Limb (tissue), 2 donors: ENCODE data around the gene COMMD1.
"Not testable (repeated sequence)": the region's sequence is repeated elsewhere in the genome, so short reads cannot be mapped to it uniquely, and the experiment has no call there.

Source experiments
- DNase-seq, 2 donors: peaks; one replicate each; pipeline ENCODE4 v3.0.0-alpha.2; 2016; ENCODE audit errors: extremely low spot score in 2 of 2

COMMD1 gene

GRCh38 chr2:61962095-61962984 lies 56.9 kb downstream of the COMMD1 start:
- no peak for DNase-seq

DNA sequence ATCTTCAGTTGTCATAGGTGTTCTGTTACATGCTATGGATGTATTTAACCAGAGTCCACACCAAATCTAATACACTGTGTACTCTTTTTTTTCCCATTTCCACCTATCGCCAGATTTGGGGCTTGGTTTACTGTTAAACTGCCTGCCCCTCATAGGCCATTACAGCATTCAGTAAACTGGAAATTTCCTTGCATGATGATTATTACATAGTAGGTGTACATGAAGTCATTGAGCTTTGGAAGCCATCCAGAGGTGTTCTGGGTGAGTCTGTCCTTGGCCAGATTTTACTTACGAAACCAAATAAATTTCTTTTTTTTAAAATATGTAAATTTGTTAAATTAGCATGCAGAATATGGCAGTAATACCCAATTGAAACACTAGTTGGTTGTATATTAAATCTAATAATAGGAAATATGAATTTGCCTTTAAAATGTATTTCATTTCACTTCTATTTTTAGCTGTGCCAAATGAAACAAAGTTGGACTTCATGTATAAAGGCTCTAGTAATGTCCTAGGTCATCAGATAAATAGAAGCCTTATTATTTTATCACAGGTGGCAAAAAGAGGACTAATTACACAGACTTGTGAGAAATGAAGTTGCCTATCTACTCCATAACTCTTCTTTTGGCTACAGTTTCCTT lies 60.7 kb downstream of the COMMD1 start:
- DNase-seq = no peak

GRCh38 chr2:61967262-61967661 lies 61.8 kb downstream of the COMMD1 start:
- no peak for DNase-seq

GRCh38 chr2:61969376-61969775 lies 63.9 kb downstream of the COMMD1 start:
- DNase-seq = no peak

- DNase-seq = no peak
Observed at GRCh38 chr2:61970807-61971556, 65.5 kb downstream of the COMMD1 start.

DNA sequence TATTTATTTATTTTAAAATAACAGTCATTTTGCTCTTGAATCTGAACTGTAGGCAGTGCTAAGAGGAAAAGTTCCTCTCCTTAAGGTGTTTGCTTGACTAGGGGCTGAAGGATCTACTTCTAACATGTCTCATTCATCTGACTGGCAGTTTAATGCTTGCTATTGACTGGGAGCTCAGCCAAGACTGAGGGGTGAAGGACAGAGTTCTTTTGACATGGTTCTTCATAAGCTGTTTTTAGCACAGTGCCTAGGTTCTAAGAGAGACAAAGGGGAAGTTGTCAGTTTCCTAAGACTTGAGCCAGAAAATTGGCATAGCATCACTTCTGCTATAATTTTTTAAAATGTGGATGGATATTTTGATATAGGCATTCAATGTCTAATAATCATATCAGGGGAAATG lies 73.0 kb downstream of the COMMD1 start:
- DNase-seq = peak in 1 of 2 donors; percentile 27

DNA sequence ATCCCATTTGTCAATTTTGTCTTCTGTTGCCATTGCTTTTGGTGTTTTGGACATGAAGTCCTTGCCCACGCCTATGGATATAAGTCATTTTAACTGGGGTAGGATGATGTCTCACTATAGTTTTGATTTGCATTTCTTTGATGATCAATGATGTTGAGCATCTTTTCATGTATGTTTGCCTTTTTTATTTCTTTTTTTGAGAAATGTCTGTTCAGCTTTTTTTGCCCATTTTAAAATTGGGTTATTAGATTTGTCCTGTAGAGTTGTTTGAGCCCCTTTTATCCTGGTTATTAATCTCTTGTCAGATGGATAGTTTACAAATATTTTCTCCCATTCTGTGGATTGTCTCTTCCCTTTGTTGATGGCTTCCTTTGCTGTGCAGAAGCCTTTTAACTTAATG lies 75.3 kb downstream of the COMMD1 start:
- no peak for DNase-seq

DNA sequence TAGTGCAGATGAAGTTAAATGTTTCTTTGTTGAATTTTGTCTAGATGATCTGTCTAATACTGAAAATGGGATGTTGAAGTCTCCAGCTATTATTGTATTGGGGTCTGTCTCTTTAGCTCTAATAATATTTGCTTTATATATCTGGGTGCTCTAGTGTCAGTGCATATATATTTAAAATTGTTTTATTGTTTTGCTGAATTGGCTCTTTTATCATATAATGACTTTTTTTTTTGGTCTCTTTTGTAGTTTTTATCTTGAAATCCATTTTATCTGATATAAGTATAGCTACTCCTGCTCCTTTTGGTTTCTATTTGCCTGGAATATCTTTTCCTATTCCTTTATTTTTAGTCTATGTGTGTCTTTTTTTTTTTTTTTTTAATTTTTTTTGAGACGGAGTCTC lies 79.2 kb downstream of the COMMD1 start:
- DNase-seq = no peak

GRCh38 chr2:61988462-61989366 lies 83.2 kb downstream of the COMMD1 start:
- no peak for DNase-seq

GRCh38 chr2:61993422-61994024 lies 88.0 kb downstream of the COMMD1 start:
- DNase-seq = peak in 1 of 2 donors; percentile 55

GRCh38 chr2:61994531-61994930 lies 89.1 kb downstream of the COMMD1 start:
- DNase-seq = no peak

- no peak for DNase-seq
Observed at GRCh38 chr2:61995065-61995464, 89.6 kb downstream of the COMMD1 start.

- DNase-seq = no peak
Observed at GRCh38 chr2:61995515-61995914, 90.0 kb downstream of the COMMD1 start.

- DNase-seq = no peak
Observed at GRCh38 chr2:61998426-61998825, 93.0 kb downstream of the COMMD1 start.

- DNase-seq = no peak
Observed at GRCh38 chr2:62000538-62000937, 95.1 kb downstream of the COMMD1 start.

DNA sequence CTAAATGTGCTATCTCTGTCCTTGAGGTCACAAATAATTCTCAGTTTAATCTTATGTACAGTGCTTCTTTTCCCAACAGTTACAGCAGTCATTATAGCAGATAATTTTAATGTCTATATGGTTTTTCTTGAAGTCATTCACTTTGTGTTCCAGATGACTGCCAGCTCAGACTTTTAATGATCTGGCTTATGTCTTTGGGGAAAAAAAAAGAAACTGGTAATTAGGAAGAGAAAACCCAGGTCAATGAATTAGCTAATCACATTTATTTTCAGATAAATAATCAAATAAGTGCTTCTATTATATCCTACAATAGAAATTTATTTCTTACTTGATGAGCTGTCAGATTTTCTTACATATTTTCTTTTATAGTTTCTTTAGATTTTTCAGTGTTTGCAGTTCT lies 96.0 kb downstream of the COMMD1 start:
- no peak for DNase-seq

- not testable (repeated sequence) for DNase-seq
Observed at GRCh38 chr2:62004428-62004827, 99.0 kb downstream of the COMMD1 start.

DNA sequence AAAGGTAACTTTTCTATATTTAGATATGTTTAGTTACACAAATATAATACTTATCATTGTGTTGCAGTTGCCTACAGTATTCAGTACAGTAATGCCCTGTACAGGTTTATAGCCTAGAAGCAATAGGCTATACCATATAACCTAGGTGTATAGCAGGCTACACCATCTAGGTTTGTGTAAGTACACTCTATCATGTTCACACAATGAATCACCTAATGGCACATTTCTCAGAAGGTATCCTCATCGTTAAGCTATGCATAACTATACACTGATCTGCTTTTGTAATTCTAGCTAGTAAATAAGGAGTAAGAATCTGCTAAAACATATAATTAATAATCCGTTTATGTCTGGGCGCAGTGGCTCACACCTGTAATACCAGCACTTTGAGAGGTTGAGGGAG lies 102.1 kb downstream of the COMMD1 start:
- no peak for DNase-seq

DNA sequence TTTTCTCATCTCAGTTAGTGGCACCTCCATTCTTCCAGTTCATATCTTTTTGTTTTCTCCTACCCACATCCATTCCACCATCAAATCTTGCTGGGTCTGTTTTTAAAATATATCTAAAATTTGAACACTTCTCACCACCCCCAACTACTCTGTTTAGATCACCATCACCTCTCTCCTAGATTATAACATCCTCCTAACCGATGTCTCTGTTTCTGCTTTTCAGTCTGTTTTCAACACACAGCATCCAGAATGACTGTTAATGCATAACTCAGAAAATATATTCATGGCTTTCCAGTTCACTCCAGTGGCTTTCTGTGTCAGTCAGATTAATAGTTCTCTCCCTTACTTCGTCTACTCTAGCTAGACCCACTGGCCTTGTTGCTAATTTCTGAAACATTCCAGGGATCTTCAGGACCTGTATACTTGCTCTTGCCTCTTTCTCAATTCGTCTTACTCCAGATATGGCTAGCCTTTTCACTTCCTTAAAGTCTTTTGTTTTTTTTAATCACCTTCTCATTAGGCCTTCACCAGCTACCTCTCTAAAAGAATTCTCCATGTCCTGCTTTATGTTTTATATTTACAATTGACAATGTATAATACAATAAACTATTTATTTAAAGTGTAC lies 105.3 kb downstream of the COMMD1 start:
- DNase-seq = no peak

DNA sequence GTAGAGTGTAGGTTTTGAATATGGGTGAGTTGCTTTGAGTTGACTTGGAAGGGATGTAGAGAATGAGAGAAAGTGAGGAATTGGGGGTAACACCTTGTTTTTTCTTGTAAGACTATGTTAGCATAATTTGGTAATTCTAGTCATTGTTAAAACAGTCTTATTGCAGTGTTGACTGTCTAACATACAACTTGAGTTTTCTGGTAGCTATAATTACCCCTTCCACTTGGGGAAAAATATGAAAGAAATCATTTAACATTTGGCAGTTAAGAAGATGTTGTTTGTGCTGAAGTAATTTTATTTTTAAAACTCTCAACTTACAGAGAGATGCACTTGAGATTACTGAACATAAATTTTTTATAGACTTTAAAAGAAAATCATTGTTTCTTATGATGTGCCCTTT lies 108.2 kb downstream of the COMMD1 start:
- no peak for DNase-seq
